CD8-positive, alpha-beta memory T cell (primary cell): ENCODE results near the gene FGB. TPM values are rescaled to one million over a fixed set of nuclear protein-coding genes. Genes with fewer than 3 reads are reported as not detected.
"Not testable (repeated sequence)": the region's sequence is repeated elsewhere in the genome, so short reads cannot be mapped to it uniquely, and the experiment has no call there.

Experiments
- CTCF ChIA-PET: fragments of 350-600 bp; sonication (Branson Sonifier 250); formaldehyde crosslinking; loops from one replicate; lab custom pipeline; 2021; ENCODE audit warnings: antibody characterized with exemption; lab: Charles Lee
- POLR2A ChIA-PET: fragments of 350-600 bp; sonication (Branson Sonifier 250); formaldehyde crosslinking; loops from one replicate; lab custom pipeline; 2021; ENCODE audit warnings: antibody characterized with exemption; lab: Charles Lee
- DNase-seq, 5 donors: peaks; one replicate each; pipeline versions ENCODE4 v3.0.0 to v3.0.0-alpha.2; 2020 to 2022; ENCODE audit warnings: mixed read lengths in 1 of 5
- H3K27ac ChIP-seq: one replicate; pipeline ENCODE4 v1.7.0; 2013; ENCODE audit warnings: low read depth, mild to moderate bottlenecking, low read length, moderate library complexity
- H3K27me3 ChIP-seq: 2 replicates; pipeline ENCODE4 v1.7.0; 2013; ENCODE audit warnings: low read length, mild to moderate bottlenecking; ENCODE audit not compliant: insufficient read depth, poor library complexity, severe bottlenecking
- H3K36me3 ChIP-seq: 2 replicates; pipeline ENCODE4 v1.7.0; 2013; ENCODE audit warnings: mild to moderate bottlenecking, low read length, moderate library complexity; ENCODE audit not compliant: insufficient read depth
- H3K4me1 ChIP-seq: 2 replicates; pipeline ENCODE4 v1.7.0; 2013; ENCODE audit warnings: mild to moderate bottlenecking, low read length, moderate library complexity; ENCODE audit not compliant: insufficient read depth
- H3K4me3 ChIP-seq: 2 replicates; pipeline ENCODE4 v1.7.0; 2013; ENCODE audit warnings: mild to moderate bottlenecking, low read length
- H3K9me3 ChIP-seq: 2 replicates; pipeline ENCODE4 v1.7.0; 2013; ENCODE audit warnings: mild to moderate bottlenecking, low read length
- H3K27ac Mint-ChIP-seq, 8 donors: one replicate each; pipeline ENCODE4 v1.8.0; 2020 to 2021; ENCODE audit warnings: mixed read lengths in 8 of 8, mild to moderate bottlenecking in 6 of 8, inconsistent platforms in 3 of 8, moderate library complexity in 3 of 8
- H3K27me3 Mint-ChIP-seq, 2 donors: one replicate each; pipeline ENCODE4 v1.8.0; 2020 to 2021; ENCODE audit warnings: mixed read lengths in 2 of 2, mild to moderate bottlenecking in 1 of 2, moderate library complexity in 1 of 2
- H3K36me3 Mint-ChIP-seq, 3 donors: one replicate each; pipeline ENCODE4 v1.8.0; 2020 to 2021; ENCODE audit warnings: mixed read lengths in 3 of 3, inconsistent platforms in 1 of 3, mild to moderate bottlenecking in 1 of 3
- H3K4me1 Mint-ChIP-seq, 3 donors: one replicate each; pipeline ENCODE4 v1.8.0; 2020 to 2021; ENCODE audit warnings: mixed read lengths in 3 of 3, inconsistent platforms in 1 of 3, mild to moderate bottlenecking in 1 of 3
- H3K4me3 Mint-ChIP-seq, 7 donors: one replicate each; pipeline ENCODE4 v1.8.0; 2020 to 2021; ENCODE audit warnings: mixed read lengths in 7 of 7, mild to moderate bottlenecking in 6 of 7, moderate library complexity in 4 of 7, inconsistent platforms in 2 of 7
- H3K9me3 Mint-ChIP-seq, 5 donors: one replicate each; pipeline ENCODE4 v1.8.0; 2020 to 2022; ENCODE audit warnings: mixed read lengths in 5 of 5, mild to moderate bottlenecking in 3 of 5, moderate library complexity in 2 of 5, inconsistent platforms in 1 of 5
- polyA plus RNA-seq: library from polyadenylated mRNA; unstranded; fragments of 300-500 nt; fragmentation: Illumina TruSeq; gene quantifications from one replicate; pipeline ENCODE4 v1.2.3, GENCODE V29; 2021
- total RNA-seq, 2 experiments: library from RNA; stranded (reverse); gene quantifications; one replicate each; pipeline ENCODE4 v1.2.3, GENCODE V29; 2021

Gene FGB
- total and polyA plus RNA-seq, 3 experiments from 2014 or later, result not detected

GRCh38 chr4:154593868-154594267 lies 31.1 kb downstream of the FGB start:
- Mint-ChIP-seq H3K4me1 (no peaks in the 10 kb centered on the region), H3K36me3 (no peaks in the 10 kb centered on the region), H3K27me3 (peaks cover 16 to 34% of the 10 kb centered on the region in 2 donors), H3K9me3 (no peaks in the 10 kb centered on the region), H3K27ac (no peak overlapping the region), H3K4me3 (no peak overlapping the region)
- CTCF ChIA-PET, result interaction anchor here (0.7 to 0.9 kb wide), 3 partner anchors 9 to 32 kb away, joined by 3 read pairs; no protein-coding TSS in a partner anchor
- DNase-seq, result no peak
- Histone ChIP-seq H3K4me1 (no peaks in the 10 kb centered on the region), H3K4me3 (no peak overlapping the region), H3K27me3 (no peaks in the 10 kb centered on the region), H3K27ac (no peak overlapping the region), H3K9me3 (no peaks in the 10 kb centered on the region), H3K36me3 (no peaks in the 10 kb centered on the region)
- POLR2A ChIA-PET, result no interaction called here

DNA sequence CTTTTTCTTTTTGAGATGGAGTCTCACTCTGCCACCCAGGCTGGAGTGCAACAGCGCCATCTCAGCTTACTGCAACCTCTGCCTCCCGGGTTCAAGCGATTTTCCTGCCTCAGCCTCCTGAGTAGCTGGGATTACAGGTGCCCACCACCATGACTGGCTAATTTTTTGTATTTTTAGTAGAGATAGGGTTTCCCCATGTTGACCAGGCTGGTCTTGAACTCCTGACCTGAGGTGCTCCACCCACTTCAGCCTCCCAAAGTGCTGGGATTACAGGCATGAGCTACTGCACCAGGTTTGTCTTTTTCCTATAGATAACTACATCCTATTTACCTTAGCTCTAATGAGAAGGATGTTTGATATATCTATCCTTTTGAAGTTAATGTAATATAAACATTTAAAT lies 31.5 kb downstream of the FGB start:
- DNase-seq, H3K36me3 Mint-ChIP-seq, H3K27ac Mint-ChIP-seq, POLR2A ChIA-PET, H3K9me3 Mint-ChIP-seq, H3K9me3 ChIP-seq, H3K4me3 ChIP-seq, H3K27ac ChIP-seq, H3K27me3 ChIP-seq, H3K4me1 ChIP-seq, H3K4me1 Mint-ChIP-seq, H3K36me3 ChIP-seq, H3K4me3 Mint-ChIP-seq: not testable (repeated sequence)
- peaks cover 16 to 33% of the 10 kb centered on the region in 2 donors for H3K27me3 Mint-ChIP-seq
- CTCF ChIA-PET, result interaction anchor here (0.6 to 0.8 kb wide), 2 partner anchors 28 to 1953 kb away, joined by 3 read pairs; no protein-coding TSS in a partner anchor

DNA sequence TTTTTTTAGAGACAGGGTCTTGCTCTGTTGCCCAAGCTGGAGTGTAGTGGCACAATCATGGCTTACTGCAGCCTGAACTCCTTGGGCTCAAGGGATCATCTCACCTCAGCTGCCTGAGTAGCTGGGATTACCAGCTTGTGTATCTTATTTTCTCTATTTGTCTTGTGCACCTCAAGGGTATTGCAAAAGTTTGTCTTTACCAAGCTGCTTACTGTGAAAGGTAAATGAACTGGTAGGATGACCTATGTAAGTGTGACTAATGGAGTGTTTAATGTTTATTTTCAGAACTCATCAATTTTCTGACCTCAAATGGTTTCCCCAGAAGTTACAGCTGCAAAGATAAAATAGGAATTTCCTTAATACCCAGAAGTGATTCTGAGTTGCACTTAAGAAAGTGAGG lies 33.0 kb downstream of the FGB start:
- no peak overlapping the region for H3K4me3 Mint-ChIP-seq
- Histone ChIP-seq H3K4me1 (no peaks in the 10 kb centered on the region), H3K4me3 (no peak overlapping the region), H3K36me3 (no peaks in the 10 kb centered on the region), H3K9me3 (no peaks in the 10 kb centered on the region), H3K27ac (no peak overlapping the region), H3K27me3 (no peaks in the 10 kb centered on the region)
- peaks cover 12 to 23% of the 10 kb centered on the region in 2 donors for H3K27me3 Mint-ChIP-seq
- no peaks in the 10 kb centered on the region for H3K9me3 Mint-ChIP-seq
- H3K27ac Mint-ChIP-seq, result no peak overlapping the region
- ChIA-PET CTCF (interaction anchor here (0.7 kb wide), 1 partner anchor 29 kb away, joined by 3 read pairs; no protein-coding TSS in a partner anchor), POLR2A (no interaction called here)
- no peaks in the 10 kb centered on the region for H3K4me1 Mint-ChIP-seq
- no peak for DNase-seq
- H3K36me3 Mint-ChIP-seq, result no peaks in the 10 kb centered on the region

DNA sequence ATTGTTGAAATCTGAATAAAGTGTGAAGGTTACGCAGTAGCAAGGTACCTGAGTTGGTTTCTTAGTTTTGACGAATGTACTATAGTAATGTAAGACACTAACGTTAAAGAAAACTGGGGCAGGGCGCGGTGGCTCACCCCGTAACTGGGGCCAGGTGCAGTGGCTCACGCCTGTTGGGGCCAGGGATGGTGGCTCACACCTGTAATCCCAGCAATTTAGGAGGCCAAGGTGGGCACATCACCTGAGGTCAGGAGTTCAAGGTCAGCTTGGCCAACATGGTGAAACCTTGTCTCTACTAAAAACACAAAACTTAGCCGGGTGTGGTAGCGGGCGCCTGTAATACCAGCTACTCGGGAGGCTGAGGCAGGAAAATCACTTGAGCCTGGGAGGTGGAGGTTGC lies 34.5 kb downstream of the FGB start:
- H3K9me3 ChIP-seq, H3K4me1 Mint-ChIP-seq, H3K4me3 ChIP-seq, POLR2A ChIA-PET, H3K27me3 ChIP-seq, H3K36me3 Mint-ChIP-seq, H3K27ac ChIP-seq, H3K9me3 Mint-ChIP-seq, H3K27ac Mint-ChIP-seq, H3K4me1 ChIP-seq, CTCF ChIA-PET, H3K36me3 ChIP-seq, DNase-seq, H3K4me3 Mint-ChIP-seq: not testable (repeated sequence)
- peaks cover 14 to 29% of the 10 kb centered on the region in 2 donors for H3K27me3 Mint-ChIP-seq

- no peaks in the 10 kb centered on the region for H3K36me3 ChIP-seq
- no peaks in the 10 kb centered on the region for H3K9me3 Mint-ChIP-seq
- H3K27ac ChIP-seq, result no peak overlapping the region
- H3K4me3 ChIP-seq, result no peak overlapping the region
- H3K27me3 Mint-ChIP-seq, result peaks cover 14 to 34% of the 10 kb centered on the region in 2 donors
- H3K4me1 Mint-ChIP-seq, result no peaks in the 10 kb centered on the region
- POLR2A ChIA-PET, result no interaction called here
- DNase-seq, result no peak
- no peaks in the 10 kb centered on the region for H3K27me3 ChIP-seq
- CTCF ChIA-PET, result interaction anchor here (1.0 kb wide), 1 partner anchor 14 kb away, joined by 3 read pairs; the partner anchor contains the start of gene FGG
- H3K4me3 Mint-ChIP-seq, result no peak overlapping the region
- H3K4me1 ChIP-seq, result no peaks in the 10 kb centered on the region
- H3K27ac Mint-ChIP-seq, result no peak overlapping the region
- no peaks in the 10 kb centered on the region for H3K36me3 Mint-ChIP-seq
- no peaks in the 10 kb centered on the region for H3K9me3 ChIP-seq
These were observed 35.3 kb downstream of the FGB start for GRCh38 chr4:154597798-154598774.

- POLR2A ChIA-PET, result no interaction called here
- H3K27ac Mint-ChIP-seq, result no peak overlapping the region
- H3K9me3 Mint-ChIP-seq, result no peaks in the 10 kb centered on the region
These were observed 39.7 kb downstream of the FGB start for GRCh38 chr4:154602404-154603020.

GRCh38 chr4:154603033-154603943 lies 40.5 kb downstream of the FGB start:
- CTCF ChIA-PET, result no interaction called here
- no peaks in the 10 kb centered on the region for H3K27me3 ChIP-seq
- Mint-ChIP-seq H3K27ac (no peak overlapping the region), H3K36me3 (no peaks in the 10 kb centered on the region), H3K9me3 (no peaks in the 10 kb centered on the region), H3K4me1 (no peaks in the 10 kb centered on the region), H3K4me3 (no peak overlapping the region), H3K27me3 (peaks cover 9 to 38% of the 10 kb centered on the region in 2 donors)
- no peaks in the 10 kb centered on the region for H3K9me3 ChIP-seq
- H3K27ac ChIP-seq, result no peak overlapping the region
- POLR2A ChIA-PET, result no interaction called here
- H3K4me1 ChIP-seq, result no peaks in the 10 kb centered on the region
- DNase-seq, result no peak
- H3K36me3 ChIP-seq, result no peaks in the 10 kb centered on the region
- no peak overlapping the region for H3K4me3 ChIP-seq

More at GRCh38 chr4:154602404-154603020, 39.7 kb downstream of the FGB start:
- Histone ChIP-seq H3K4me1 (no peaks in the 10 kb centered on the region), H3K9me3 (no peaks in the 10 kb centered on the region), H3K27ac (no peak overlapping the region), H3K36me3 (no peaks in the 10 kb centered on the region), H3K27me3 (no peaks in the 10 kb centered on the region), H3K4me3 (no peak overlapping the region)
- DNase-seq, result no peak
- no peaks in the 10 kb centered on the region for H3K36me3 Mint-ChIP-seq
- H3K4me1 Mint-ChIP-seq, result no peaks in the 10 kb centered on the region
- H3K4me3 Mint-ChIP-seq, result no peak overlapping the region
- H3K27me3 Mint-ChIP-seq, result peaks cover 17 to 41% of the 10 kb centered on the region in 2 donors
- CTCF ChIA-PET, result no interaction called here
